ENCODE data around the gene MAST2.
"Not testable (repeated sequence)": the region's sequence is repeated elsewhere in the genome, so short reads cannot be mapped to it uniquely, and the experiment has no call there.

Gene MAST2

GRCh38 chr1:45870500-45870899 is 67.1 kb downstream of the MAST2 start:
- no peak overlapping the region for H3K4me3 ChIP-seq (ENCODE audit: low read length)
- H3K79me2 ChIP-seq (ENCODE audit: low read length) = peaks cover 67% of the 10 kb centered on the region
- no peaks in the 10 kb centered on the region for H3K36me3 ChIP-seq (replicated peaks; ENCODE audit: insufficient read depth, low read length)
- H3K9me3 ChIP-seq (replicated peaks; ENCODE audit: insufficient read depth, low read length) = no peaks in the 10 kb centered on the region
- TF ChIP-seq CTCF (IDR thresholded peaks at IDR 0.05; ENCODE audit: low read length) (no peak), EZH2phosphoT487 (IDR thresholded peaks at IDR 0.05; ENCODE audit: low read length) (no peak), EZH2 (optimal IDR thresholded peaks at IDR 0.05; ENCODE audit: low read depth, low read length) (no peak)
- H4K20me1 ChIP-seq (ENCODE audit: insufficient read depth, low read length) = no peaks in the 10 kb centered on the region
- H3K27me3 ChIP-seq (replicated peaks; ENCODE audit: insufficient read depth, low read length) = no peaks in the 10 kb centered on the region
- H3K27ac ChIP-seq (ENCODE audit: low read length) = no peak overlapping the region
- no peak overlapping the region for H2AFZ ChIP-seq (ENCODE audit: low read length)
- H3K9me2 ChIP-seq (replicated peaks; ENCODE audit: insufficient read depth, low read length) = no peaks in the 10 kb centered on the region
- DNase-seq = no peak
- peak overlapping the region; percentile 84; the same call in 1 of the 2 replicates for H3K4me2 ChIP-seq (ENCODE audit: low read depth, low read length)
- peaks cover 9% of the 10 kb centered on the region for H3F3A ChIP-seq (ENCODE audit: insufficient read depth, low read length)
- H3K9ac ChIP-seq (ENCODE audit: low read length) = no peak overlapping the region
- peaks cover 35% of the 10 kb centered on the region for H3K4me1 ChIP-seq (ENCODE audit: low read length)

- Histone ChIP-seq H3K4me1 (ENCODE audit: low read length) (peaks cover 45% of the 10 kb centered on the region), H3K4me2 (ENCODE audit: low read depth, low read length) (peak overlapping the region; percentile 84; the same call in 1 of the 2 replicates), H3K27ac (ENCODE audit: low read length) (peak overlapping the region; percentile 80; the same call in 1 of the 2 replicates), H3K79me2 (ENCODE audit: low read length) (peaks cover 70% of the 10 kb centered on the region)
- not testable (repeated sequence) for H3K9ac ChIP-seq (ENCODE audit: low read length); H3K27me3 ChIP-seq (replicated peaks; ENCODE audit: insufficient read depth, low read length); H2AFZ ChIP-seq (ENCODE audit: low read length); H3F3A ChIP-seq (ENCODE audit: insufficient read depth, low read length); H3K9me3 ChIP-seq (replicated peaks; ENCODE audit: insufficient read depth, low read length); H4K20me1 ChIP-seq (ENCODE audit: insufficient read depth, low read length); H3K4me3 ChIP-seq (ENCODE audit: low read length); H3K36me3 ChIP-seq (replicated peaks; ENCODE audit: insufficient read depth, low read length); DNase-seq; H3K9me2 ChIP-seq (replicated peaks; ENCODE audit: insufficient read depth, low read length)
Measured at GRCh38 chr1:45872173-45872801, 68.9 kb downstream of the MAST2 start.

GRCh38 chr1:45876000-45876617 is 72.7 kb downstream of the MAST2 start:
- Histone ChIP-seq H3K9me3 (replicated peaks; ENCODE audit: insufficient read depth, low read length) (no peaks in the 10 kb centered on the region), H3K27ac (ENCODE audit: low read length) (no peak overlapping the region), H3K36me3 (replicated peaks; ENCODE audit: insufficient read depth, low read length) (no peaks in the 10 kb centered on the region), H2AFZ (ENCODE audit: low read length) (no peak overlapping the region), H3F3A (ENCODE audit: insufficient read depth, low read length) (peaks cover 5% of the 10 kb centered on the region), H3K4me1 (ENCODE audit: low read length) (peaks cover 36% of the 10 kb centered on the region), H4K20me1 (ENCODE audit: insufficient read depth, low read length) (no peaks in the 10 kb centered on the region), H3K79me2 (ENCODE audit: low read length) (peaks cover 47% of the 10 kb centered on the region), H3K9ac (ENCODE audit: low read length) (no peak overlapping the region), H3K4me3 (ENCODE audit: low read length) (no peak overlapping the region), H3K4me2 (ENCODE audit: low read depth, low read length) (peak overlapping the region; percentile 2; the same call in 1 of the 2 replicates), H3K9me2 (replicated peaks; ENCODE audit: insufficient read depth, low read length) (no peaks in the 10 kb centered on the region), H3K27me3 (replicated peaks; ENCODE audit: insufficient read depth, low read length) (no peaks in the 10 kb centered on the region)
- peak; percentile 71 for DNase-seq
- TF ChIP-seq EZH2 (optimal IDR thresholded peaks at IDR 0.05; ENCODE audit: low read depth, low read length) = no peak

GRCh38 chr1:45877264-45877663 is 73.9 kb downstream of the MAST2 start:
- TF ChIP-seq CTCF (IDR thresholded peaks at IDR 0.05; ENCODE audit: low read length) (no peak), EZH2phosphoT487 (IDR thresholded peaks at IDR 0.05; ENCODE audit: low read length) (no peak), EZH2 (optimal IDR thresholded peaks at IDR 0.05; ENCODE audit: low read depth, low read length) (no peak)
- H4K20me1 ChIP-seq (ENCODE audit: insufficient read depth, low read length) = no peaks in the 10 kb centered on the region
- H3K27me3 ChIP-seq (replicated peaks; ENCODE audit: insufficient read depth, low read length) = no peaks in the 10 kb centered on the region
- DNase-seq = no peak
- H3K9me2 ChIP-seq (replicated peaks; ENCODE audit: insufficient read depth, low read length) = no peaks in the 10 kb centered on the region
- no peak overlapping the region for H3K4me3 ChIP-seq (ENCODE audit: low read length)
- H3K79me2 ChIP-seq (ENCODE audit: low read length) = peaks cover 37% of the 10 kb centered on the region
- H3K9me3 ChIP-seq (replicated peaks; ENCODE audit: insufficient read depth, low read length) = no peaks in the 10 kb centered on the region
- H3K27ac ChIP-seq (ENCODE audit: low read length) = no peak overlapping the region
- H3K4me2 ChIP-seq (ENCODE audit: low read depth, low read length) = no peak overlapping the region
- H3K9ac ChIP-seq (ENCODE audit: low read length) = no peak overlapping the region
- H3K36me3 ChIP-seq (replicated peaks; ENCODE audit: insufficient read depth, low read length) = no peaks in the 10 kb centered on the region
- H2AFZ ChIP-seq (ENCODE audit: low read length) = no peak overlapping the region
- H3K4me1 ChIP-seq (ENCODE audit: low read length) = peaks cover 24% of the 10 kb centered on the region
- no peaks in the 10 kb centered on the region for H3F3A ChIP-seq (ENCODE audit: insufficient read depth, low read length)
